Large intestine (tissue), 3 donors: ENCODE data around the gene POU1F1. TPM values are rescaled to one million over a fixed set of nuclear protein-coding genes. Genes with fewer than 3 reads are reported as not detected.

Source experiments
- DNase-seq, 2 donors: peaks; one replicate each; pipeline versions ENCODE4 v3.0.0 to v3.0.0-alpha.2; 2013
- H3K27ac ChIP-seq: one replicate; pipeline ENCODE4 v1.5.1; 2013; ENCODE audit warnings: low read length
- H3K27me3 ChIP-seq: 2 replicates; pipeline ENCODE4 v1.6.1; 2013; ENCODE audit warnings: low read length; ENCODE audit not compliant: control insufficient read depth, insufficient read depth
- H3K36me3 ChIP-seq: 2 replicates; pipeline ENCODE4 v1.6.1; 2013; ENCODE audit warnings: low read length; ENCODE audit not compliant: control insufficient read depth, insufficient read depth
- H3K4me1 ChIP-seq: one replicate; pipeline ENCODE4 v1.6.1; 2013; ENCODE audit warnings: low read length; ENCODE audit not compliant: control insufficient read depth, insufficient read depth
- H3K4me3 ChIP-seq: one replicate; pipeline ENCODE4 v1.5.1; 2013; ENCODE audit warnings: low read length
- H3K9me3 ChIP-seq: one replicate; pipeline ENCODE4 v1.6.1; 2013; ENCODE audit warnings: mild to moderate bottlenecking, low read depth, low read length, moderate library complexity; ENCODE audit not compliant: control insufficient read depth
- WGBS: methylation state at CpG from one replicate; pipeline ENCODE4 v1.1.5; 2013; ENCODE audit warnings: low lambda C conversion rate; ENCODE audit not compliant: insufficient coverage; 5-methylcytosine and 5-hydroxymethylcytosine counted together
- polyA plus RNA-seq: library from polyadenylated mRNA; unstranded; fragments of 120-200 nt; gene quantifications from one replicate; pipeline ENCODE4 v1.2.1, GENCODE V29; 2013

POU1F1 gene
- polyA plus RNA-seq, 1 donor = 0.06 TPM

- DNase-seq = peak; percentile 95 to 96
- no peaks in the 10 kb centered on the region for H3K36me3 ChIP-seq
- peak within 1 kb of the TSS; percentile 98 for H3K27ac ChIP-seq
- peak within 1 kb of the TSS; percentile 95 for H3K4me3 ChIP-seq
- peaks cover 2% of the 10 kb centered on the region for H3K9me3 ChIP-seq
- no CpG with 5 or more reads among the region's 59 CpGs for WGBS
- H3K4me1 ChIP-seq = peaks cover 8% of the 10 kb centered on the region
- no peaks in the 10 kb centered on the region for H3K27me3 ChIP-seq
These were observed 49.1 kb downstream of the POU1F1 start, which contains the start of gene CHMP2B for GRCh38 chr3:87227104-87227834. CHMP2B (plus strand) TSS chr3:87227309; CDS start chr3:87227523, 214 bp downstream.

- Histone ChIP-seq H3K36me3 (no peaks in the 10 kb centered on the region), H3K9me3 (peaks cover 2% of the 10 kb centered on the region), H3K27me3 (no peaks in the 10 kb centered on the region), H3K4me3 (no peak overlapping the region), H3K4me1 (peaks cover 8% of the 10 kb centered on the region), H3K27ac (no peak overlapping the region)
- WGBS = 59% methylated on average over 3 of the region's 5 CpGs
- DNase-seq = peak; percentile 17 to 40
These were observed 50.7 kb downstream of the POU1F1 start for GRCh38 chr3:87225659-87226058.

- peaks cover 2% of the 10 kb centered on the region for H3K9me3 ChIP-seq
- H3K27ac ChIP-seq = no peak overlapping the region
- no peak for DNase-seq
- no peak overlapping the region for H3K4me3 ChIP-seq
- WGBS = 100% methylated on average over 1 of the region's 2 CpGs
- H3K27me3 ChIP-seq = no peaks in the 10 kb centered on the region
- no peaks in the 10 kb centered on the region for H3K4me1 ChIP-seq
- H3K36me3 ChIP-seq = no peaks in the 10 kb centered on the region
These were observed 56.8 kb downstream of the POU1F1 start for GRCh38 chr3:87219611-87220010.

GRCh38 chr3:87218560-87218959, 57.8 kb downstream of the POU1F1 start:
- whole genome bisulfite sequencing = 100% methylated on average over 1 of the region's 1 CpG
- Histone ChIP-seq H3K4me3 (no peak overlapping the region), H3K4me1 (no peaks in the 10 kb centered on the region), H3K27me3 (no peaks in the 10 kb centered on the region), H3K36me3 (no peaks in the 10 kb centered on the region), H3K9me3 (peaks cover 2% of the 10 kb centered on the region), H3K27ac (no peak overlapping the region)
- no peak for DNase-seq

Other genes with a start within 250 kb of the POU1F1 start
- 65.6 TPM for gene CHMP2B, start 49.3 kb downstream of the POU1F1 start, polyA plus RNA-seq